CD4-positive, alpha-beta T cell treated with Interleukin-4 for 1 hour (primary cell): ENCODE results near the gene CNTNAP2.

ENCODE experiments used
- DNase-seq, 2 donors: peaks; one replicate each; pipeline ENCODE4 v3.0.0-alpha.2; 2020 to 2022

CNTNAP2 gene

GRCh38 chr7:147432079-147432478 is 1315.5 kb downstream of the CNTNAP2 start:
- DNase-seq, result no peak

- no peak for DNase-seq
These were observed 1316.0 kb downstream of the CNTNAP2 start for GRCh38 chr7:147432576-147432975.

- no peak for DNase-seq
These were observed 1320.1 kb downstream of the CNTNAP2 start for GRCh38 chr7:147436718-147437117.

GRCh38 chr7:147438216-147438615 is 1321.6 kb downstream of the CNTNAP2 start:
- DNase-seq, result no peak

GRCh38 chr7:147443942-147444341 is 1327.3 kb downstream of the CNTNAP2 start:
- DNase-seq, result no peak

- DNase-seq, result no peak
These were observed 1336.2 kb downstream of the CNTNAP2 start for GRCh38 chr7:147452816-147453215.

- DNase-seq, result no peak
These were observed 1348.6 kb downstream of the CNTNAP2 start for GRCh38 chr7:147465223-147465622.

- no peak for DNase-seq
These were observed 1356.0 kb downstream of the CNTNAP2 start for GRCh38 chr7:147472556-147472955.

- DNase-seq, result no peak
These were observed 1358.3 kb downstream of the CNTNAP2 start for GRCh38 chr7:147474862-147475261.

- no peak for DNase-seq
These were observed 1360.9 kb downstream of the CNTNAP2 start for GRCh38 chr7:147477526-147477925.

- DNase-seq, result no peak
These were observed 1362.2 kb downstream of the CNTNAP2 start for GRCh38 chr7:147478796-147479195.

GRCh38 chr7:147483634-147484292 is 1367.2 kb downstream of the CNTNAP2 start:
- DNase-seq, result no peak

GRCh38 chr7:147485660-147486210 is 1369.1 kb downstream of the CNTNAP2 start:
- no peak for DNase-seq

- DNase-seq, result no peak
These were observed 1376.0 kb downstream of the CNTNAP2 start for GRCh38 chr7:147492606-147493005.

GRCh38 chr7:147496209-147496608 is 1379.6 kb downstream of the CNTNAP2 start:
- no peak for DNase-seq

- no peak for DNase-seq
These were observed 1380.6 kb downstream of the CNTNAP2 start for GRCh38 chr7:147497246-147497645.

GRCh38 chr7:147498081-147498480 is 1381.5 kb downstream of the CNTNAP2 start:
- DNase-seq, result no peak

GRCh38 chr7:147509035-147509501 is 1392.5 kb downstream of the CNTNAP2 start:
- DNase-seq, result no peak

GRCh38 chr7:147509541-147510200 is 1393.1 kb downstream of the CNTNAP2 start:
- no peak for DNase-seq

- DNase-seq, result no peak
These were observed 1393.6 kb downstream of the CNTNAP2 start for GRCh38 chr7:147510201-147510542.

GRCh38 chr7:147510923-147511322 is 1394.3 kb downstream of the CNTNAP2 start:
- no peak for DNase-seq

GRCh38 chr7:147513451-147513850 is 1396.8 kb downstream of the CNTNAP2 start:
- no peak for DNase-seq

GRCh38 chr7:147516391-147516790 is 1399.8 kb downstream of the CNTNAP2 start:
- DNase-seq, result no peak

GRCh38 chr7:147519062-147519461 is 1402.5 kb downstream of the CNTNAP2 start:
- DNase-seq, result no peak
